HG02852 (cell line): Measurements from ENCODE around the gene CCDC83.
A peak's percentile ranks its signal among the peaks of the same experiment; 100 is the strongest.
"Not testable (repeated sequence)": the region's sequence is repeated elsewhere in the genome, so short reads cannot be mapped to it uniquely, and the experiment has no call there.

ENCODE experiments used
- ATAC-seq: cut with Tn5 transposase; IDR thresholded peaks from one replicate; pipeline ENCODE4 v1.9.1; 2021; ENCODE audit warnings: mild to moderate bottlenecking, moderate library complexity; ENCODE audit not compliant: unreplicated experiment

CCDC83 gene

DNA sequence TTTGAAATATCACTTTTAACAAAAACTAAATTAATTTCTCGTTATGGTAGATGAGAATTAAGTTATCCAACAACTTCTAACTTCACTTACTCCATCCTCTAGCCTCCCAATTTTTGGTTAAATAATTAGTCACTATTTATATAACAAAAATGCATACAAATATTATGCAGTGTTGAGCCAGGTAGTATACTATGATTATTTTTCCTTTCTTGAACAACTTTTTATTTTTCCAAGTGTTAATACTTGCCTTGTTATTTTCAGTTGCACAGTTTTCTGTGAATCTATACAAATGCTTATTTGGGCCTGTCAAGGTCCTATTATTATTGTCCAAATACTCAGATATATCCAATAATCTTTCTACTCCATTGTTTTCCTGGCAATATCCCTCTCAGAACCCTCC, 19.9 kb upstream of the CCDC83 start:
- no peak for ATAC-seq

DNA sequence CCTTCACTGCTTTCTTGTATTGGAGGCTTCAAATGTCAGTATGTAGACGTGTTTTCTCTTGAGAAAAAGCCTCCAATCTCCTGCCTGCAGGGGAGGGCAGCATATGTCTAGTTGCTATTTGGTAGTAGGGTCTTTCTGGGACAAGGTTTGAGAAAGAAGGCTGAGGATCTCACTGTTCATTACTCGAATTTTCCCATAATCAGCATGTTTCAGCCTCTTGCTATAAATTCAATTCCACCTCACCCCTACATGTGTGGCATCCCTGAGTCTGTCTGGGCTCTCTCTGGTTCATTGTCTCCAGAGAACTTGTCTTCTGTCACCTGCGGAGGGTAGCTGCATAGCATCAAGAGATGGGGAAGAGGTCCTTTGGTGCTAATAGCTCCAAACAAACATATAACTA, 19.5 kb upstream of the CCDC83 start:
- no peak for ATAC-seq

- not testable (repeated sequence) for ATAC-seq
These were observed 14.3 kb upstream of the CCDC83 start for GRCh38 chr11:85840932-85841331.

DNA sequence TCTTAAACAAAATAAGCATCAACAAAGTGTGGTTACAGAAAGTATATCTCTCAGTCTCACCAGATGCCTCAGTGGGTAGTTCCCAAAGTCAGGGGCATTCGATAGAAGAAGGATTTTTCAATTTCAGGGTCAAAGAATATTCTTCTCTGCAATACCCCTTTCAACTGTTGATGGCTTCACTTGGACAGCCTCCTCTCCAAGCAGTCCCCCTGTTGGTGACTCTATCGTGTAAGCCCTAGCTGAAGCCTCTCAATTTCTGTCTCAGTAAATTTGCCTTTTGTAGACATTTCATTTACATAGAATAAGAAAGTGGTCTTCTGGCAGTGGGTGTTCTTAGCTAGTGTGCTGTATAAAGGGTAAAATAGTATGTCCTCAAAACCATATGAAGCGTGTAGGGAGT, 11.3 kb upstream of the CCDC83 start:
- ATAC-seq = no peak

- ATAC-seq = no peak
These were observed 10.6 kb upstream of the CCDC83 start for GRCh38 chr11:85844439-85845123.

DNA sequence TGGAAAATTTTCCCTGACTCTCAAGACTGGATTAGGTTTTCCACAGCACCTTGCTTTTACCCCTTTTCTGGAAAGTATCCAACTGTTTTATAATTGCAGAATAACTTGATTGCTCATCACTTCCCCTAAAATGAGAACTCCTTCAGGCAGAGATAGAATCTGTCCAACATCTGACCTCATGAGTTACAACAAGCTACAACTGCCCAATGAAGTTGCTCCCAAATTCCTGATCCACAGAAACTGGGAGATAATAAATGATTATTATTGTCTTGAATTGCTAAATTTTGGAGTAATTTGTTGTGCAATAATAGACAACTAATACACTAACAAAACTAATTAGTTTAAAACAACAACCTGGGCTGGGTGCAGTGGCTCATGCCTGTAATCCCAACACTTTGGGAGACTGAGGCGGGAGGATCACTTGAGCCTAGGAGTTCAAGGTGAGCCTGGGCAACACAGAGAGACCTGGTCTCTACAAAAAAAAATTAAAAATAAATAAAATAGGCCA, 10.0 kb upstream of the CCDC83 start:
- ATAC-seq = no peak

DNA sequence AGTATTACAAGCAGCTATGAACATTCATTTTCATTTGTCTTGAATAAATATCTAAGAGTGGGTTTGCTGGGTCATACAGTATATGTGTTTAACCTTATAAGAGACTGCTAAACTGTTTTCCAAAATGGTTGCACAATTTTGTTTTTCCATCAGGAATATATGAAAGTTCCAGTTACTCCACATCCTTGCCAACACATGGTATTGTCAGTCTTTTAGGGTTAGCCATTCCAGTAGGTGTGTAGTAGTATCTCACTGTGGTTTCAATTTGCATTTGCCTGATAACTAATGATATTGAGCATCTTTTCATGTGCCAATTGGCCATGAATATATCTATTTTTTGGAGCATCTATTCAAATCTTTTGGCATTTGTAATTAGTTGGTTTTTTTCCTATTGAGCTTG, 7.7 kb upstream of the CCDC83 start:
- ATAC-seq = no peak

- no peak for ATAC-seq
These were observed 7.2 kb upstream of the CCDC83 start for GRCh38 chr11:85848006-85848405.

DNA sequence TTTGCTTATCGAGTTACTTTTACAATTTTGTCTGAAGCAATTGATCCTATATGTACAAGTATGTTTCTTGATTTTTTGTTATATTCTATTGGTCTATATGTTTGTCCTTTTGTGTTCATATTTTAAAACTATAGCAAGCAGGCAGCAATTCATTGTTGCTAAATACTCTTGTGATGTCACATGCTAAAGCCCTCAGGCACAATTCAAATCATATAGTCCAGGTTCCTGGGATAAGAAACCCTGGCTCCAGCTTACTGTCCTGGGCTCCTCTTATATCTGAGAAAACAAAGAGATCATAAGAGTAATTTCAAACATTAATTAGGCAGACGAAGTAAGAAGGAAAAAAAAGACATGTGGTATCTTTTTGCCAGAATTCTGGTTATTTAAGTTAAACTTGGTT, 6.6 kb upstream of the CCDC83 start:
- no peak for ATAC-seq

- ATAC-seq = not testable (repeated sequence)
These were observed 2.4 kb upstream of the CCDC83 start for GRCh38 chr11:85852754-85853153.

GRCh38 chr11:85853541-85853940, 1.6 kb upstream of the CCDC83 start:
- ATAC-seq = not testable (repeated sequence)

DNA sequence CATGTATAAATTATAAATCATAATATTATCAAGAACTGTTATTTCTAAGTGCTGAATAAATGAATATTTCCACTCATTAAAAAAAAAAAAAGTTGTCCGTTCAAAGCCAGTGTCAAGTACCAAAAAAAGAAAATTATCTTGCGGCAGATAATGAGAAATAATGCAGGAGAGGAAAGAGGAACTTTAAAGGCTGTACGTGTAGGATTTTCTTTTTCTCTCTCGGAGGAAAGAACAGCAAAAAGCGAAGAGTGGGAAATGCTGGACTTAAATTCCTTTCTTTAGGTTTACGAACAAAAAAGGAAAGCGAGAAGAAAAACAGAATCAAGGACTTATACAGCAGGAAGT, 999 bp upstream of the CCDC83 start:
- no peak for ATAC-seq

DNA sequence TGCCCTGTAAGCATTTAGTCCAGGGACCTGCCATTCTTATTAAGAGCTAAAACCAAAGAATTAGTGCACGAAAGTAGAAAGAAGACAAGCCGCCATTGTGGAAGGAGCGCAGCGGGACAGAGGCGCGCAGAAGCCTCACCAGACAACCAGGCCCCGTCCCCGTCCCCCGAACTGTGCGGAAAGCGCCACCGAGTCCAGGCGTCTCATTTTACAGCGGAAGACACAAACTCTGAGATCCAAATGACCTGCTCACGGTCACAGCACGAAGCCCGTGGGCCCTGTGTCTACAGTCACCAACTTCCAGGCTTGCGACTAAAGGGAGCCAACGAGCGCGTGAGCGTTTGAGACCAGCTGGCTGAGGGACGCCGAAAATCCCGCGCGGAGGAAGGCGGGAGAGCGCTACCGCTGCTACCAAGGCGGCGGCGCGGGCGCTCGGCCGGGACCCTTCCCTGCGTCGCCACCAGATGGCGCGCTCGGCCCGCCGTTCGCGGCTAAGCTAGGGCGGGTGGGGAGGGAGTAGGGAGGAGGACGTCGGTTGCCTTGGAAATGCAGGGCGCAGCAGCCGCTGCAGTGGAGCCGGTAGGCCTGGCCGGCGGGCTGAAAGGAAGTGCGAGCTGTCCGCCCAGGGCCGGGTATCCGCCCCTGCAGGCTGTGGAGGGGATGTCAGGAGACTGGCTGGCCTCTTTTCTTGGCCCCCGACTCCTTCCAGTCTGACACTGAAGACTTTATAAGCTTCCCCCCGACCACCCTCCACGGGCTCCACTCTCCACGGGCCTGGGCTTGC, 434 bp upstream of the CCDC83 start:
- peak; percentile 99 for ATAC-seq

DNA sequence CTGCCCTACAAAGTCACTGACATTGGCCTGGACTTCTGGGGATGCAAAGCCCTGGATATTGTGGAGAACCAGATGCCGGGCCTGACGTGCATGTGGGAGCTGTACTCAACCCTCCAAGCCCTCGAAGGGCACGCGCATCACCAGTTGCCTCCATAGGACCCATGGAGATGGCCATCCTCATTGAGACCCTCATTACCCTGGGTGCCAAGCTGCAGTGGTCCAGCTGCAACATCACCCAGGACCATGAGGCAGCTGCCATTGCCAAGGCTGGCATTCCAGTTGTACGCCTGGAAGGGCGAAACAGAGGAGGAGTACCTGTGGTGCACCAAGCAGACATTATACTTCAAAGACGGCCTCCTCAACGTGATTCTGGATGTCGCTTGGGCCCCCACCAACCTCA, 1.9 kb downstream of the CCDC83 start:
- ATAC-seq = no peak

DNA sequence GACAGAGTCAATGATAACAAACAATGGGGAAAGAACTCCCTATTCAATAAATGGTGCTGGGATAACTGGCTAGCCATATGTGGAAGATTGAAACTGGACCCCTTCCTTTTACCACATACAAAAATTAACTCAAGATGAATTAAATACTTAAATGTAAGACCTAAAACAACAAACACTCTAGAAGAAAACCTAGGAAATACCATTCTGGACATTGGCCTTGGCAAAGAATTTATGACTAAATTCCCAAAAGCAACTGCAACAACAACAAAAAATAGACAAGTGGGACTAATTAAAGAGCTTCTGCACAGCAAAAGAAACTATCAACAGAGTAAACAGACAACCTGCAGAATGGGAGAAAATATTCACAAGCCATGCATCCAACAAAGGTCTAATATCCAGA, 4.4 kb downstream of the CCDC83 start:
- ATAC-seq = not testable (repeated sequence)

- ATAC-seq = no peak
These were observed 8.7 kb downstream of the CCDC83 start for GRCh38 chr11:85863855-85864254.

GRCh38 chr11:85866137-85866827, 11.1 kb downstream of the CCDC83 start:
- no peak for ATAC-seq

GRCh38 chr11:85867751-85868150, 12.6 kb downstream of the CCDC83 start:
- no peak for ATAC-seq

DNA sequence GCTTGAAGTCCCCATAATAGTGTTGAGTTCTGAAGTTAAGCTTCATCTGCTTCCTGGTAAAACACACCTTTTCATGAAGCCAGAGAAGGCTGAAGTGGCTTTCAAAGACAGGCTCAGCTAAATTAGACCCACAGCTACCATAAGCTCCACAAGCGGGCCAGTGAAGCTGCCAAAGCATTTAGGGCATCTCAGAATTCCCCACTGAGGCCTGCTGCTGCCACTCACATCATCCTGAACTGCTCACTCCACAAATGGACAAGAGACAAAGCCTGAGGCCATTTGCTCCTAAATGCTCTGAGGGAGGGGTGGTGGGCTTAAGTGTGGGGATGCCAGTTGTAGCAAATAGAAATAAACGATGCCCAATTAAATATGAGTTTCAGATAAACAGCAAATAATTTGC, 14.6 kb downstream of the CCDC83 start:
- no peak for ATAC-seq

DNA sequence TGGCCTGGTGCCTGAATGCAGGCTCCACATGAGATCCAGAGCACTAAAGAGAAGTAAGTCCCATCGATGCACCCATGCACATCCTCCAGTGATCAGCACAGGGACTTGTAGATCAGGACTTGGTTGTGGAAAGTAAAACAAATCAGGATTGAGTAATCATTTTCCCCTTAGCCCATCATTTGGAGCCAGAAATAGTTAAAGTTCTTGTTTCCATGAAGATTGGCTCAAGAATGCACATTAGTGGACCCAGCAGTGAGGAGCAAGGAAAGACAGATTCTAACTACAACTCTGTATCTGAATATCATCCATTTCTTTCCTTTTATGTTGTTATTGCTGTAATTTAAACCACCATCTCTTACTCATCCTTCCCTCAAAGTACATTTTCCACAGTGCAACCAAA, 19.1 kb downstream of the CCDC83 start:
- no peak for ATAC-seq

GRCh38 chr11:85875505-85875904, 20.3 kb downstream of the CCDC83 start:
- no peak for ATAC-seq

DNA sequence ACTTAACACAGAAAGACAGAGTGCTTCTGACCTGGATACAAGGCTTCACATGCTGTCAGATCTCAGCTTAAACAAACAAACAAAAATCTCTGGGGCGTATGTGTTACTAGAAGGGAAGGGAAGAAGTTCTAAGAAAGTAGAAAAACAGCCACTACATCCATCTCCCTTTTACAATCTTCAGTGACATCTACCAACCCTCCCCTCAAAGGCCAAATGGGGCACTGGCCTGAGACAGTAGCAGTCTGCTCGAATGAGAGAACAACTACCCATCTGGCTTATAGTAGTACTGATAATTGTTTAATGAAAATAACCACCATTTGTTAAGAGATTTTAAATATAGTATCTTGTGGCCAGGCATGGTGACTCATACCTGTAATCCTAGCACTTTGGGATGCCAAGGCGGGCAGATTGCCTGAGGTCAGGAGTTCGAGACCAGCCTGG, 29.4 kb downstream of the CCDC83 start:
- ATAC-seq = no peak
